ENCODE results near the gene GLI3.

GLI3 gene

GRCh38 chr7:42202601-42203000 lies 34.4 kb downstream of the GLI3 start:
- no peak for TF ChIP-seq CTCF (IDR thresholded peaks at IDR 0.05; ENCODE audit: extremely low read depth, insufficient read depth, missing control alignments)
- no peak for DNase-seq (ENCODE audit: low spot score)
- in situ Hi-C loops (cut with MboI; ENCODE audit: low pct_unique_long_range_greater_than_20kb, low sequenced_read_pairs, unreplicated experiment), result no loop called here

GRCh38 chr7:42198974-42199668 lies 37.9 kb downstream of the GLI3 start:
- no peak for DNase-seq (ENCODE audit: low spot score)
- no peak for TF ChIP-seq CTCF (IDR thresholded peaks at IDR 0.05; ENCODE audit: extremely low read depth, insufficient read depth, missing control alignments)
- in situ Hi-C loops (cut with MboI; ENCODE audit: low pct_unique_long_range_greater_than_20kb, low sequenced_read_pairs, unreplicated experiment), result no loop called here

GRCh38 chr7:42198296-42198695 lies 38.7 kb downstream of the GLI3 start:
- DNase-seq (ENCODE audit: low spot score), result no peak
- TF ChIP-seq CTCF (IDR thresholded peaks at IDR 0.05; ENCODE audit: extremely low read depth, insufficient read depth, missing control alignments), result no peak
- in situ Hi-C loops (cut with MboI; ENCODE audit: low pct_unique_long_range_greater_than_20kb, low sequenced_read_pairs, unreplicated experiment), result no loop called here

GRCh38 chr7:42197451-42197850 lies 39.6 kb downstream of the GLI3 start:
- no peak for TF ChIP-seq CTCF (IDR thresholded peaks at IDR 0.05; ENCODE audit: extremely low read depth, insufficient read depth, missing control alignments)
- in situ Hi-C loops (cut with MboI; ENCODE audit: low pct_unique_long_range_greater_than_20kb, low sequenced_read_pairs, unreplicated experiment), result no loop called here
- no peak for DNase-seq (ENCODE audit: low spot score)

GRCh38 chr7:42194238-42194637 lies 42.8 kb downstream of the GLI3 start:
- no peak for TF ChIP-seq CTCF (IDR thresholded peaks at IDR 0.05; ENCODE audit: extremely low read depth, insufficient read depth, missing control alignments)
- in situ Hi-C loops (cut with MboI; ENCODE audit: low pct_unique_long_range_greater_than_20kb, low sequenced_read_pairs, unreplicated experiment), result no loop called here

GRCh38 chr7:42193471-42194129 lies 43.4 kb downstream of the GLI3 start:
- in situ Hi-C loops (cut with MboI; ENCODE audit: low pct_unique_long_range_greater_than_20kb, low sequenced_read_pairs, unreplicated experiment), result no loop called here

More at GRCh38 chr7:42194238-42194637, 42.8 kb downstream of the GLI3 start:
- no peak for DNase-seq (ENCODE audit: low spot score)

More at GRCh38 chr7:42193471-42194129, 43.4 kb downstream of the GLI3 start:
- no peak for TF ChIP-seq CTCF (IDR thresholded peaks at IDR 0.05; ENCODE audit: extremely low read depth, insufficient read depth, missing control alignments)
- no peak for DNase-seq (ENCODE audit: low spot score)

All from GM13977 (cell line).